ENCODE results near the gene VASN.
A peak's percentile ranks its signal among the peaks of the same experiment; 100 is the strongest.

Gene VASN

DNA sequence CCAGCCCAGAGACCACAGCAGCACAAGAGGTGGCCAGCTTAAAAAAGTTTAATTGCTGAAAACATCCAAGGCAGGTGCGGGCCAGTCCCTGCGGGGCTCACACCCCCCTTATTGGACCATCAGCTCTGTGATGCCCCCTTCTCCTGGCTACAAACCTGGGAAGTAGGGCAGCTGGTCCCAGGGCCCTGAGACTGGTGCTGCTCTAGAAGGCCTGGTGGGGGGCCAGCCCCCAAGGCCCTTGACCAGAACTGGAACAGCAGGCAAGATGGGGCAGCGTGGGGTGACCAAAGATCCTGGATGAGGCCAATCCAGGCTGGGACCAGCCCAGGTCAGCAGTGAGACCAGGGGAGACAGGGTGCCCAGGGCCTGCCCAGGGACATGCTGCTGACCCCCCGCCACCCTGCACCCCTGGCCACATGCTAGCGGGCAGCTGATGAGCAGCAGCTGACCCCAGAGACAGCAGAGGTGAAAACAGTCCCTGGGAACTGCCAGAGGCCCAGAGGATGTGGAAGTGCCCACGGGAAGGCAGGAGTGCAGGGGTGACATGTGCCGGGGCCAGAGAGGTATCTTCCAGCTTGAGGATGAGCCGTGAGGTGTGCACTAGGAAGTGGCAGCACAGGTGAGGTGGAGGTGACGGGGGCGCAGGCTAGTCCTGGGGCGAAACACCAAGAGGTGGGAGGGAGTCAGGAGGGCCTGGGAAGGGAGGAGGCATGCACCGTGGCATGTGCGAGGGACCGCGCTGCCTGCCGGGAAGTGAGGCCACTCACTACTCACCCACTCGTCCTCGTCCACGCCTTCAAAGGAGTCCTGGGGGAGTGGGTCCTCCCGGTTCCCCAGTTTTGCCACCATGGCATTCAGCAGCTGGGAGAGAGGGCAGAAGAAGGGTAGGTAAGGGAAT lies 16.9 kb upstream of the VASN start:
- no peak for DNase-seq

DNA sequence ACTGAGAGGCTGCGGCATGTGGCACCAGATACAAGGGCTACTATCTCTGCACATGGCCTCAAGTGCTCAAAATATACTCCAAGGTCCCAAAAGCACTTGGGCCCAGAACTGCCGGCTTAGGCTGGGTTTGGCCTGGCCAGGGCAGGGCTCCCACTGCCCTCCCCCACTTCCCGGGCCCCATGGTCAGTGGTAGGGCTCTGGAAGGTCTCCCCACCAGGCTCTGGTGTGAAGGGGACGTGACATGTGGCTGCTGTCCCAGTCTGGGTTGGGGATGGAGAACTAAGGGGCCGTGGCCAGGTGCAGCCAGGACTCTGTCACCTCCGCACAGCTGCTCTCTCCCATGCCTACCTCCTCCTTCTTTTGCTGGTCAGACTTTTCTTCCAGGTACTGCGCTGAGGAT lies 14.8 kb upstream of the VASN start:
- DNase-seq = no peak

DNA sequence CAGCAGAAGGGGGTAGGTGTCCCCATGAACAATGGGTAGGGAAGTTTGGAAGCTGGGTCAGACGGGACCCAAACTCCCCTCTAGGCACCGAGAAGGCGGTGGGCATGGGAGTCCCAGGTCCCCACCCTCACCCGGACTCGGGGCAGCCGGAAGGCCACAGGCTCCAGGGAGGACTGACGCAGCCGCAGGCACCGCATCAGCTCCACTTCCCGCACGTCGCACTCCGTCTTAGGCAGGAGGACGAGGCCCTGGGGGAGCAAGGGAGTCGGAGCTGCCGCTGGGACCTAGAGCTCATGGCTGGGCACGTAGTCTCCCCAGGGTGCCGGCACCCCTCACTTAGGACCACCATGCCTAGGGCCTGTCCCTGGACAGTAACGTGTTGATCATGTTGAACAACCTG lies 13.4 kb upstream of the VASN start:
- no peak for DNase-seq

DNA sequence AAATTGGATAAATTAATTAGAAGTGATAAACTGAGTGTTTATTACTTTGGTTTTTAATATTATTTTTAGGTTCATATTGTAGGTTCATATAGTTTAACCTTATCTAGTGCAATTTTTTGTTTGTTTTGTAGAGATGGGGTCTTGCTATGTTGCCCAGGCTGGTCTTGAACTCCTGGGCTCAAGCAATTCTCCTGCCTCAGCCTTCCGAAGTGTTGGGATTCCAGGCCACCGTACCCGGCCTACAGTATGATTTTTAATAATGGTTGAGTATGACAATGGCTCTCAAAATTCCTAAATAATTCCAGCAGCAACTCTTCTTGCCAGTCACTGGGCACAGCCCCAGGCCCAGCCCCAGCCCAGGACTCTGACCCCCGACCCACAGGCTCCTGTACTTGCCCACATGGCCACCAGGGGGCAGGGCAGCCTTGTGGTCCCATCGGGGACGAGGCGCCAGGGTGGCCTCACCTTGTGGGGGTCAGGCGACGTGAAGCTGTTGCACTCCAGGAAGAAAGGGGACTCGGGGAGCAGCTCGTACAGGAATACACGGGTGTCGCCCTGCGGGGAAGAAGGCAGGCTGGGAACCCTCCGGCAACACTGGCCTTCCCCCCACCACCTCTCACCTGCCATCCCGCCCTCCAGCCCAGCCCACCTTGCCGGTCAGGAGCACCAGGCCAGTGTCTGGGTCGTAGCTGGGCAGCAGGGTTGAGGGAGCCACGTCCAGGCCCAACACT lies 12.7 kb upstream of the VASN start:
- peak; percentile 76 for DNase-seq

DNA sequence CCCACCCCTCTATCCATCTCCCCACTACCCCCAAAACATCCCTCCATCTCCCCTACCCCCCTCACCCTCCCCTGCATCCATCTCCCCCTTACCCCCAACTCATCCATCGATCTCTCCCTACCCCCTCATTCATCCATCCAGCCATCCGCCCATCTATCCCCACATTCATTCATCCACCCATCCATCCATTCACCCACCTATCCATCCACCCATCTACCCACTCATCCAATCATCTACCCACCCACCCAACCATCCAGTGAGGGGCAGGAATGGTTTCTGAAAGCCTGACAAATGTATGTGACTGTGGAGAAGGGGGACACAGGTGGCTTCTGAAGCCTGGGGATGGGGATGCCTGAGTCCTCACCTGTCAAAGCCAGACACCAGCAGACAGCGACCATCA lies 11.7 kb upstream of the VASN start:
- no peak for DNase-seq

DNA sequence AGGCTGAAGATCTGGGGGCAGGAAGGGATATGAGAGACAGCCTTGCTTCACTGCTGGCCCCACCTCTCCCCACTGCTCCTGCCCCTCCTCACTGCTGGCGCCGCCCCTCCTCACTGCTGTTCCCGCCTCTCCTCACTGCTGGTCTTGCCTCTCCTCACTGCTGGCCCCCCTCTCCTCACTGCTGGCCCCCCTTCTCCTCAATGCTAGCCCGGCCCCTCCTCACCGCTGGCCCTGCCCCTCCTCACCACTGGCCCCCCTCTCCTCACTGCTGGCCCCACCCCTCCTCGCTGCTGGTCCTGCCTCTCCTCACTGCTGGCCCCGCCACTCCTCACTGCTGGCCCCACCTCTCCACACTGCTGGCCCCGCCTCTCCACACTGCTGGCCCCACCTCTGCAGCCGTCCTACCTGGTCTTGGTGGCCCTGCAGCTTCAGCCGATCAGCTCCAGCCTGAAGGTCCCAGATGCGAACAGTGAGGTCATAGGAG lies 11.1 kb upstream of the VASN start:
- peak; percentile 35 for DNase-seq

DNA sequence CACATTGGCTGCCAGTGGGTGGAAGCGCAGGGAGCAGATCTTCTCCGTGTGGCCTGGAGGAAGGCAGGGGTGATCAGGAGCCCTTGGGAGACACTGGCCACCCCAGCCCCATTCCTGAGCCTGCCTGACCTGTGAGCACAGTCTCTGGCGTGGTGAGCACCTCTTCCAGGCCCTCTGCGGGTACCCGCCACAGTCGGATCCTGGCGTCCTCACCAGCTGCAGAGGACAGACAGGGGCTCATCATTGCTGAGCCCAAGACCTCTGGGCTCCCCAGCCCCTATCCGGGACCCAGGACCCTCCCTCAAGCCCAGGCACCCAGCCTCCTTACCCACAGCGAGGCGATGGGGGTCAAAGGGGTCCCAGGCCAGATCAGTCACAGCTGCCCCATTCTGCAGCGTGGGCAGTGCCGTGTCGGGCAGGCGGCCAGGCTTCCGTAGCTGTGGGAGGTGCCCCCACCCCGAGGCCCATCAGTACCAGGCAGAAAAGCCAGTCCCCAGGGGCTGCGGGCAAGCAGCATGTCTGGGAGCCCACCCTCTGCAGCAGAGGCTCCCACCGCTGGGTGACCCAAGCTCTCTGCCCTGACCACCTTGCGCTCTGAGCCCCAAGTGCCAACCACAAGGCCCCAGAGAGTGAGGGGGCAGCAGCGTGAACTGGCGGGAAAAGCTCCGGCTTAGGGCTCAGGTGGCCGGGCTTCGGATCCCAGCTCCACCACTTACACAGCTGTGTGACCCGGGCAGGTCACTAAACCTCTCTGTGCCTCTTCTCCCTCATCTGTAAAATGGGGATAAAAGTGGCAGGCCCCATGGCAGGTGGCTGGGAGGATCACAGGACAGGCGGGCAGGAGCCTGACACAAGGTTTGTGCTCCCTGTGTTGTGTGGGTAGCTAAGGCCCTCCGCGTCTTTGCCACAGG lies 10.4 kb upstream of the VASN start:
- DNase-seq = no peak

DNA sequence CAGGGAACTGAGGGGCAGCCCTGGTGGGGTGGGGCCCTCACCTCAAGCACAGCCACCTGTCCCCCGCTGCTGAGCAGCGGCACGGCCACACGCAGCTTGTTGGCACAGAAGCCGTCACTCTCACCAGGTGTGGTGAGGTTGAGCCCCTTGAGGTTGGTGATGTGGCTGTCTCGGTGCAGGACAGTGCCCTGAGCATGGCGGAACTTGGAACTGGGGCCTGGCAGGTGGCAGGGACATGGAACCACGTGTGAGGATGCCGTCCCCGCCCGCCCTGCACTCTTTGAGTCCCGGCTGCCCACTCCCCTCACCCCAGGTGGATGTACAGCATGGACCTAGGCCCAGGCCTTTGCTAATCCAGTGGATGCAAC lies 9.7 kb upstream of the VASN start:
- no peak for DNase-seq

DNA sequence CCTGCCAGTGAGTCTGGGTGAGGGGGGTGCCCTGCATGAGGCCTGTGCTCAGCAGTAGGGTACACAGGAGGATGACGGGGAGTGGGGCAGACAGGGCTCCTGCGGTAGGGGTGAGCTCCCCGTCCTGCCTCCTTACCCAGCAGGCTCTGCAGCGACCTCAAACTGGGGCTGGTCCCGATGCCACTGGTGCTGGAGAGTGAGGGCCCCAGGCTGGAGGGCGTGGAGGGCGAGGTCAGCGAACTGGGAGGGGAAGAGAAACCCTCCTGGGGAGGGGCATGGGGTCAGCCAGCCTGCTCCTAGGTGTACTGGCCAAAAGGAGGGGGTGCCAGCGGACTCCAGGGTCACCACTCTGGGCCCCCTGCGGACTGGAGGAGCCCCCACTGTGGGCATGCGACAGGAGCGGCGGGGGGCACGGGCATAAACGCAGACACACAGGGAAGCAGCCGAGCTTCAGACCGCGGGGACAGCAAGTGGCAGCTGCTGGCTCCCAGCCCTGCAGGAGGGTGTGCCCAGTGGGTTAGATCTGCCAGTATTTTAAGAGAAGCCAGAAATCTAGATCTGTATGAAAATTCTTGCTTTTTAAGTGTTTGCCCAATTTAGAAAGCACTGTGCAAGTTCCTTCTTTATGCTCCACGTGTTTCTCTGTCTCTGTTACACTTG lies 9.0 kb upstream of the VASN start:
- DNase-seq = no peak

DNA sequence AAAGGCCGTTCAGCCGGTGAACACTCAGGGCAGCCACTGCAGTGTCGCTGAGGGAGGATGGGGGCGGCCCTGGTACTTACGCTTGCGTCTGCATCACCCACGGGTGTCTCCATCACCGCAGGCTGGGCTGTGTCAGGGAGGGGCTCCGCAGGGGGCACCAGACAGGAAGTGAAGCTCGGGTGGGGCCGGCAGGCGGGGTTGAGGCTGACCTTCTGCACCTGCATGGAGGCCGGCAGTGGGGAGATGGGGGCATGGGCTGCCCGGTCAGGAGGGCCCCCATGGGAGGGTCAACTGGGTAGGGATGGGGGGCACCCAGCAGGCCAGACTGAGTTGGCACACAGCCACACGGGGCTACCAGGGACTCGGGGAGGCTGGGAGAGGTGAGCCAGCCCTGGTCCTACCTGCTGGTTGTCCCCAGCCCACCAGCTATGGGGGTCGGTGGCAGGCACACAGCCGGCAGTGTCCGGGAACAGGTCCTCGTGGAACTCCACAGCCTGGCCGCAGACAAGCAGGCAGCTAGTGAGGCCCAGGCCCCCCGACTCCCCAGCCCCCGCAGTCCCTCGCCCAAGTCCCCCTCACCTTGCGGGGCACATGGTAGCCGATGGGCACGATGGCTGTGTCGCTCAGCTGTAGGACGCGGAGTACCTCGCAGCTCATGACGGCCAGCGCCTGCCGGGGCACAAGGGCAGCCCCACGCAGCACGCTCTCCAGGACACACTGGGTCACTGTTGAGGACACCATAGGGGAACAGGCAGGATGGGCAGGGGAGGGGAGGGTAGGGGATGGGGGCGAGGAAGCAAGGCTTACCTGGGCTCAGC lies 7.2 kb upstream of the VASN start:
- DNase-seq = no peak

DNA sequence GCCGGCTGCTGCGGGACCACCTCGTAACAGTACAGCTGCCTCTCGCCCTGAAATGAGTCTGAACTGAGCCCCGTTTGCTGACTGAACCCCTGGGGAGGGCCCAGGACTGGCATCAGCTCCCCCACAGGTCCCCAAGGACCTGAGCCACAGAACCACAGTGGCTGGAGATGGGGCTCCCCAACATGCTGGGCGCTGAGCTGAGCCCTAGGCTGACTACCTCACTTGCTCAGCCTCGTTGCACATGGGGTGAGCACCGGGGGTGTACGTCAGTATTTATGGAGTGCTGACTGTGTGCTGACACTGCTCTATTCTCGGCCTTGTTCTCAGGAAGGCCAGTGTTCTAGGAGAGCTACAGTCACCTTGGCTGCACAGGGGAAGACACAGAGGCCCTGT lies 6.6 kb upstream of the VASN start:
- DNase-seq = no peak

DNA sequence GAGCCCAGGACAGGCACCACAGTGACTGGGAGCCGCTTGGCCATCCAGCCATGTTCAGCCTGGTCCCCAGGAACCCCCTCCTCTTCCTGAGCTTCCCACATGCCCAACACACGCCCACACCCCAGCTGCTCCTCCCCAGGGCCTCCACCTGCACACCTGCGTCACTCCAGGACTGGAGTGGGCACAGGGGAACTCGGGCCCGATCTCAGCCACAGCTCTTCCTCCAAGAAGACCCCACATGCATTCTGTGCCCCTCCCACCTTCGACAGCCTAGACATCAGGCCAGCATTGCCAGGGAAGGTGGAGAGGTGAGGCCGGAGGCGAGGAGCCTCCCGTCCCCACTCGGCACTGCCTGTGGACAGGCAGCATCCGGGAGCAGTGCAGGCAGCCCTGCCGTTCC lies 6.0 kb upstream of the VASN start:
- no peak for DNase-seq

DNA sequence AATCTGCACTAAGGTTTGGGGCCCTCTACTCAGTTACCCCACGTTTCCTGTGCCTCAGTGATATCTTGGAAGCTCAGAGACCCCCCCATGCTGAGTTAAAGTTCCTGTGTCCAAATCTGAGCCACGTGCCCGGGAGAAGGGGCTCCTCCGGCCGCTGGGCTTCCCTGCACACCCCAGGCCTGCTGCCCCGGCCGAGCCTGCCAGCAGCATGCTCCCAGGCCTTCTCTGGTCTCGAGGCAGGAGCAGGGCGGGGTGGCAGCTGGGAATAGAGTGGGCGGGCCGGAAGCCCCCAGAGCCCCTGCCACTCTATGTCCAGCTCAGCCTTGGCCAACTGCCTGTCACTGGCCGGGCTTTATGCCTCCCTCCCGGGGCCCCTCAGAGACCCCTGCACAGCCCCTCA lies 5.6 kb upstream of the VASN start:
- DNase-seq = no peak

DNA sequence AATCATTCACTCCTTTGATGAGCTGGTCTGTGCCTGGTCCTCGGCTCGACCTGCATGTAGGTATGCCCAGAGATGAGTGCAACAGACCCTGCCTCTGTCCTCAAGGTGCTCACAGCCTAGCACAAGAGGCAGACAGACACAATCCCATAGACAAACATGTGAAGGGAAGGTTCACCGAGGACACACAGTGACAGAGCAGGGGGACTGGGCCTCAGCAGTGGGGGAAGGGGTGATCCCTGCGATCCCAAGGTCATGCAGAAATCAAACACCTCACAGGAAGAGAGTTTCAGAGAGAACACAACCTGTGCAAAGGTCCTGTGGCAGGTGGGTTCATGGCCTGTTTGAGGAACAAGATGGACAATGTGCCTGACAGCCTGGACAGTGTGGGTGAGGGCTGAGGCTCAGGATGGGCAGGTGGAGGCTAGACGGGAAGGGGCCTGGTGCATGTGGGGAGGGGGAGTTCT lies 4.2 kb upstream of the VASN start:
- DNase-seq = no peak

DNA sequence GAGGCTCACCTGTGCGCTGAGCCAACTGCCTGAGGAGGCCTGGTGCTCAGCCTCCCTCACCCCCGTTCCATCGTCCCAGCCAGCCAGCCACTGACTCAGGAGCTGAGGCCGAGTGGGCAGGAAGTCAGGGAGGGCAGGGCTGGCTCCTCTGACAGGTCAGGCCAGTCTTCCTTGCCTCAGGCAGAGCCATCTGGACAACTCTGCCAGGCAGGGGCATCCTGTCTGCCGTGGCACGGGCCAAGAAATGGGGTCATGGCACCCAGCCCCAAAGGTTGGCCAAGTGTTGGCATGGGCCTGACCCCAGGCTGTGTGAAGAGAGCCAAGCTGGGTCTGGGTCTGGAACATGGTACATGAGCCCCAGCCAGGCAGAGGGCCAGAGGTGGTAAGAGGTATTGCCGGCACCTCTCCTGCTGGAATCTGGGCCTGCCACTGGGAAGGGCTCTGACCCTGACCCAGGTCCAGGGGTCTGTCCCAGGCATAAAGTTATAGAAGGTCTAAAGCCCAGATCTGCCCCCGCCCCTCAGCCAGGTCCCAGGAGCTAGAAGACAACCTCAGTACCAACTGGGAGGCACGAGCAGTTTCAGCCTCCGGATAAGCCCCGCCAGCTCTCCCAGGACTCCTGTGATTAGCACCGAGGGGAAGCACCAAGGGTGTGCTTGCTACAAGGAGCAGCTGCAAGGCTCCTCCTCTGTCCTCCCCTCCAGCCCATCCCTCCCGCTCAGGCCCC lies 2.5 kb upstream of the VASN start:
- DNase-seq = no peak

DNA sequence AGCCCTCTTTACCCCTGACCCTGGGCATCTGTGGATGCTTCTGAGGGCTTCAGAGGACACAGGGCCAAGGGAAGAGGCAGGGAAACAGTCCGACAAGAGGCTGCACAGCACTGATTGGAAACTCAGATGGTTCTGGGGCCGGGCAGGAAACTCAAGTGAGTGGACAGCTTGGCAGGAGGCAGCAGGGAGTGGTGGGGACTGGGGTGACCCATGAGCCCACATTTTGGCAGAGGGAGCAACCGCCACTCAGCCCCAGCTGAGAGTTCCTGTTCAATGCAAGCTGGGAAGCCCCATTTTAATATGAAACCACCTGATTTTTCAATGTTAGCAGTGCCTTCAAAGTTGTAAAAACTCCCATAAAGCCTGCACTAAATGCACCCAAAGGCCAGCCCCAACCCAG lies 1.5 kb upstream of the VASN start:
- DNase-seq = no peak

DNA sequence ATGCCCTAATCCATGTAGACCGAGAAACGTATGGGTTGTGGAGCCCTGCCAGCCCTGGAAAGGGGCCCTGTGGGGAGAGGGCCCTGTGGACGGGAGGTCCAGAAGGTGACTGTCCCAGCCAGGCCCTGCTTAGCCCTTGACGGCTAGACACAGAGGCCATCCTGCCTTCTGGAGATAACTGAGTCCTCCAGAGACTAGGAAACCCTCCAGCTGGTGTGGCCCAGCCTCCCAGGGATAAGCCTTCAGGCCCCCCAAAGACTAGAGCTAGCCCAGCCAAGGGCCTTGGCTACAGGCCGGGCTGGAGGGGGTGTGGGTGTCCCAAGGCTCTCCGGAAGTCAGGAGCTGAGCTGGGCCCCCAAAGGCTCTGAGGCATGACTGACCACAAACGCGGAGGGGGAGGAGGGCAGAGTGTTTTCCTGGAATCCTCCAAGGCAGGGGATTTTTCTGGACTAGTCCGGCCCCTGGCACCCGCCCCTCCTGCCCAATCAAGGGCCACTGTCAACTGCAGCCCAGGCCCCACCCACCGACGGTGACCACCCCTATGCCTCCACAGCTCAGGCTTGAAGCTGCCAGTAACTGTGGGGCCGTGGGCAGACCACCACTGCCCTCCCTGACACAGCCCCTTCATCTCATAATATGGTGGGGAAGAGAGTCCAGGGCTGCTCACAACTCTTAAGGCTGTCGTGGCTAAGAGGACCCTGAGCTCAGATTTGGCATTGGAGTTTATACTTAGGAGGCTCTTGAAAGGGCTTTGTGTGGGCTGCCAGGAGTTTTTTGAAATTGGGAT lies 885 bp upstream of the VASN start:
- DNase-seq = no peak

DNA sequence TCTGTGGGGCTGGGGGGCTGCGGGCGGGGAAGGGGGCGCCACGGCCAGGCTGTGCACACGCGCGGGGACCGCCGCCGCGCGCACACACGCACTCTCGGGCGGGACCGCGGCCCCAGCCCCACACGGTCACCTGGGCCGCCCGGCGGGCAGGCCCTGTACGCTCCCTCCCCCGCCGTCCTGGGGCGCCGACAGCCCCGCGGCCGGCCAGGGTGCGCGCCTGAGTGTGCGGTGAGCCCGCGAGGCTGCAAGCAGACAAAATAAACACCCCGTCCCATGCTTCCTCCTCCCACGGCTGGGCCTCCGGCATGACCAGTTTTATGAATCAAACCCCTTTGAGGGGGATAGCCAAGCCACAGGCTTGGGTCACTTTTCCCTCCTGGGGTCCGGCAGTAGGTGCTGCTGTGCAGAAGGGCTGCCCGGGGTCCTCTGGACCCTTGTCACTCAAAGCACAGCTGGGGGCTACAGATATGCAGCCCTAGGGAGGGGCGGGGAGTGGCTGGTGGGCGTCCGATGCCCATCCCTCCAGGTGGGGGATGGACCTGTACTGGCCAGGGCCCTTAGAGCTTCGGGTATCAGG lies 441 bp downstream of the VASN start:
- peak; percentile 39 for DNase-seq

DNA sequence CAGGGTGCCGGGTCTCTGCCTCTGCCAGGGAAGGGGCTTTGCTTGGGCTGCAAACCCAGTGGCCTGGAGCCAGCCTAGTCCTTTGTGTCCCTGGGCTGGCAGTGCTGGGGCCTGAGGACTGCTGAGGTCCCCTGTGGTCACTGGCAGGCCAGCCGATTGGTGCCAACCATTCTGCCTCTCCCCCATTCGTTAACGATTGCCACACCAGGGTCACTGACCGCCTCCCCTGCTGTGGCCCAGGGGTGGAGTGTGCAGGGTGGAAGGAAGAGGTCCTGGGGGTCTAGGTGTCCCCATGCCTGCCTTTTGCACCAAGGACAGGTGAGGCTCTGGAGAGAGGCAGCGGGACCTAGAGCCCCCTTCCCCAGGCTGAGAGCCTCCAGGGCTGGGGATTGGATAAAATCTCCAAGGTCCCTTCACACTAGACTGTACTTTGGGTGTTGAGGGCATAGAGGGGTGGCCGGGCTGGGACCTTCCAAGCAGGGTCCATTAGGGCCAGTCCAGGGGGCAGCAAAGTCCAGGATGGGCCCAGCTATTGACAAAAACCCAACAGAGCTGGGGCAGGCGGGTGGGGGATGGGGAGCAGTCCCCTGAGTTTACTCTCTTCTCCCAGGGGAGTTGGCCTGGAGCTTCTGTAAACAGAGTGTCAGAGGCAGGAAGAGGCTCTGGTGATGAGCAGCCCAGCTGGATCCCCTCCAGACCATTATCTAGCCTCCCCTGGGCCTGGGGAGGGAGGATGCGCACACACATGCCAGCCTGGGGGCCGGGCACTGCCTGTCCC lies 1.1 kb downstream of the VASN start:
- no peak for DNase-seq
